Liver (tissue), 3 donors: ENCODE data around the gene MTOR.
A peak's percentile ranks its signal among the peaks of the same experiment; 100 is the strongest.

Experiments
- EGR1 ChIP-seq, 2 donors: IDR thresholded peaks; 2 replicates each; pipeline ENCODE4 v1.6.1; 2016 to 2018; ENCODE audit warnings: antibody characterized with exemption in 2 of 2, low read depth in 2 of 2
- FOXA1 ChIP-seq: IDR thresholded peaks from 2 replicates; pipeline ENCODE4 v1.6.1; 2016; ENCODE audit warnings: antibody characterized with exemption
- GABPA ChIP-seq, 2 donors: IDR thresholded peaks in 1 of 2; conservative IDR thresholded peaks in 1 of 2; 2 replicates each; pipeline ENCODE4 v1.6.1; 2016; ENCODE audit warnings: antibody characterized with exemption in 2 of 2, mild to moderate bottlenecking in 1 of 2, moderate library complexity in 1 of 2
- HNF4A ChIP-seq, 2 donors: conservative IDR thresholded peaks; 2 replicates each; pipeline ENCODE4 v1.6.1; 2016; ENCODE audit warnings: antibody characterized with exemption in 2 of 2, mild to moderate bottlenecking in 2 of 2
- RAD21 ChIP-seq, 2 donors: IDR thresholded peaks; 2 replicates each; pipeline ENCODE4 v1.6.1; 2016; ENCODE audit warnings: antibody characterized with exemption in 2 of 2, mild to moderate bottlenecking in 2 of 2
- RXRA ChIP-seq, 2 donors: IDR thresholded peaks; 2 replicates each; pipeline ENCODE4 v1.6.1; 2017 to 2018; ENCODE audit warnings: antibody characterized with exemption in 2 of 2, mild to moderate bottlenecking in 1 of 2
- SP1 ChIP-seq: IDR thresholded peaks from 2 replicates; pipeline ENCODE4 v1.6.1; 2018; ENCODE audit warnings: antibody characterized with exemption, mild to moderate bottlenecking
- TAF1 ChIP-seq: conservative IDR thresholded peaks from 2 replicates; pipeline ENCODE4 v1.6.1; 2016; ENCODE audit warnings: antibody characterized with exemption, mild to moderate bottlenecking
- YY1 ChIP-seq: IDR thresholded peaks from 2 replicates; pipeline ENCODE4 v1.6.1; 2016; ENCODE audit warnings: antibody characterized with exemption, mild to moderate bottlenecking
- TF ChIP-seq, protein P1 (sequence below): IDR thresholded peaks from 2 replicates; pipeline ENCODE4 v1.6.1; 2016; ENCODE audit warnings: antibody characterized with exemption
- TF ChIP-seq, protein P2 (sequence below): fragments of 150-350 bp; IDR thresholded peaks from 2 replicates; pipeline ENCODE4 v1.5.1; 2017; ENCODE audit warnings: improper control_type of control experiment, low read depth, low read length; ENCODE audit not compliant: missing input control
- TF ChIP-seq, protein P3 (sequence below): IDR thresholded peaks from 2 replicates; pipeline ENCODE4 v1.6.1; 2016; ENCODE audit warnings: antibody characterized with exemption, mild to moderate bottlenecking
- TF ChIP-seq, protein P4 (sequence below): IDR thresholded peaks from 2 replicates; pipeline ENCODE4 v1.6.1; 2016; ENCODE audit warnings: antibody characterized with exemption
- donor health status: healthy.
- donor health status: healthy.

DNA sequence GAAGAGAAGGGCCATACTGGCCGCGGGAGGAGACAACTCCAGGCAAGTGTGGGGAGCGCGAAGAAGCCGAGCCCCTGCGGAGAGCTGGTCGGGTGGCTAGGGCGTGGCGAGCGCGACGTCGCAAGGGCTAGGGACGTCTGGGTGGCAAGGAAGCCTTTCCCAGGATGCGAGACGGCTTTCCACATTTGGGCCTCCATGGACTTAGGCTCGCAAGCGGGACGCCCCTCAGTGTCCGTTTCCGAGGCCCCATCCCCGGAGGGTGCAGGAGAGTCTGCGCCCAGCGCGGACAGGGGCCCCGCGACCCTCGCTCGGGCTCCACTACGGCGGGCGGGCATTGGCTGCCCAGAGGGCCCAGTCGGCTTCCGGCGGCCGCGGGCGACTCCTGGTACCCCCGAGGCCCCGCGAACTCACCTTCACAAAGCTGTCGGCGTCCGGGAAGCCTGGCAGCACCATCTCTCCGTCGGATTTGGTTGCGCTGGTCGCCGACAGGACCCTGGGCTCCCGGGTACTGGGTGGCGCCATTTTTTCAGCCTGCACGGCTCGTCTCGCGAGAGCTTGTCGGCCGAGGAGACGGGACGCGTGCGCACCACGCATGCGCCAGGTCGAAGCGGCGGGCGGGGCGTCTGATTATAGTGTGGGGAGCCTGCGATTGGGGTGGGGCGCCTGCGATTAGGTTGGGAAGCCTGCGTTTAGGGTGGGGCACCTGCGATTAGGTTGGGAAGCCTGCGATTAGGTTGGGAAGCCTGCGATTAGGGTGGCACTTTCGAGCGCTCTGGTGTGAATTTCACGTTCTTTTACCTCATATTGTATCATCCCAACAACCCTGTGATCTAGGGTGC is 162.8 kb downstream of the MTOR start, which contains the start of gene EXOSC10:
- TF ChIP-seq, protein P1, sequence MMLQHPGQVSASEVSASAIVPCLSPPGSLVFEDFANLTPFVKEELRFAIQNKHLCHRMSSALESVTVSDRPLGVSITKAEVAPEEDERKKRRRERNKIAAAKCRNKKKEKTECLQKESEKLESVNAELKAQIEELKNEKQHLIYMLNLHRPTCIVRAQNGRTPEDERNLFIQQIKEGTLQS: no peak
- TF ChIP-seq, protein P2, sequence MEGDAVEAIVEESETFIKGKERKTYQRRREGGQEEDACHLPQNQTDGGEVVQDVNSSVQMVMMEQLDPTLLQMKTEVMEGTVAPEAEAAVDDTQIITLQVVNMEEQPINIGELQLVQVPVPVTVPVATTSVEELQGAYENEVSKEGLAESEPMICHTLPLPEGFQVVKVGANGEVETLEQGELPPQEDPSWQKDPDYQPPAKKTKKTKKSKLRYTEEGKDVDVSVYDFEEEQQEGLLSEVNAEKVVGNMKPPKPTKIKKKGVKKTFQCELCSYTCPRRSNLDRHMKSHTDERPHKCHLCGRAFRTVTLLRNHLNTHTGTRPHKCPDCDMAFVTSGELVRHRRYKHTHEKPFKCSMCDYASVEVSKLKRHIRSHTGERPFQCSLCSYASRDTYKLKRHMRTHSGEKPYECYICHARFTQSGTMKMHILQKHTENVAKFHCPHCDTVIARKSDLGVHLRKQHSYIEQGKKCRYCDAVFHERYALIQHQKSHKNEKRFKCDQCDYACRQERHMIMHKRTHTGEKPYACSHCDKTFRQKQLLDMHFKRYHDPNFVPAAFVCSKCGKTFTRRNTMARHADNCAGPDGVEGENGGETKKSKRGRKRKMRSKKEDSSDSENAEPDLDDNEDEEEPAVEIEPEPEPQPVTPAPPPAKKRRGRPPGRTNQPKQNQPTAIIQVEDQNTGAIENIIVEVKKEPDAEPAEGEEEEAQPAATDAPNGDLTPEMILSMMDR: no peak
- TF ChIP-seq TAF1: no peak
- peak; percentile 98 for TF ChIP-seq YY1
- no peak for TF ChIP-seq RXRA (IDR thresholded peaks at IDR 0.05)
- TF ChIP-seq, protein P3, sequence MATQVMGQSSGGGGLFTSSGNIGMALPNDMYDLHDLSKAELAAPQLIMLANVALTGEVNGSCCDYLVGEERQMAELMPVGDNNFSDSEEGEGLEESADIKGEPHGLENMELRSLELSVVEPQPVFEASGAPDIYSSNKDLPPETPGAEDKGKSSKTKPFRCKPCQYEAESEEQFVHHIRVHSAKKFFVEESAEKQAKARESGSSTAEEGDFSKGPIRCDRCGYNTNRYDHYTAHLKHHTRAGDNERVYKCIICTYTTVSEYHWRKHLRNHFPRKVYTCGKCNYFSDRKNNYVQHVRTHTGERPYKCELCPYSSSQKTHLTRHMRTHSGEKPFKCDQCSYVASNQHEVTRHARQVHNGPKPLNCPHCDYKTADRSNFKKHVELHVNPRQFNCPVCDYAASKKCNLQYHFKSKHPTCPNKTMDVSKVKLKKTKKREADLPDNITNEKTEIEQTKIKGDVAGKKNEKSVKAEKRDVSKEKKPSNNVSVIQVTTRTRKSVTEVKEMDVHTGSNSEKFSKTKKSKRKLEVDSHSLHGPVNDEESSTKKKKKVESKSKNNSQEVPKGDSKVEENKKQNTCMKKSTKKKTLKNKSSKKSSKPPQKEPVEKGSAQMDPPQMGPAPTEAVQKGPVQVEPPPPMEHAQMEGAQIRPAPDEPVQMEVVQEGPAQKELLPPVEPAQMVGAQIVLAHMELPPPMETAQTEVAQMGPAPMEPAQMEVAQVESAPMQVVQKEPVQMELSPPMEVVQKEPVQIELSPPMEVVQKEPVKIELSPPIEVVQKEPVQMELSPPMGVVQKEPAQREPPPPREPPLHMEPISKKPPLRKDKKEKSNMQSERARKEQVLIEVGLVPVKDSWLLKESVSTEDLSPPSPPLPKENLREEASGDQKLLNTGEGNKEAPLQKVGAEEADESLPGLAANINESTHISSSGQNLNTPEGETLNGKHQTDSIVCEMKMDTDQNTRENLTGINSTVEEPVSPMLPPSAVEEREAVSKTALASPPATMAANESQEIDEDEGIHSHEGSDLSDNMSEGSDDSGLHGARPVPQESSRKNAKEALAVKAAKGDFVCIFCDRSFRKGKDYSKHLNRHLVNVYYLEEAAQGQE: no peak
- no peak for TF ChIP-seq EGR1 (IDR thresholded peaks at IDR 0.05; ENCODE audit: low read depth in 2 of 2)
- TF ChIP-seq SP1: no peak
- TF ChIP-seq, protein P4, sequence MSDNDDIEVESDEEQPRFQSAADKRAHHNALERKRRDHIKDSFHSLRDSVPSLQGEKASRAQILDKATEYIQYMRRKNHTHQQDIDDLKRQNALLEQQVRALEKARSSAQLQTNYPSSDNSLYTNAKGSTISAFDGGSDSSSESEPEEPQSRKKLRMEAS: no peak
- TF ChIP-seq HNF4A (conservative IDR thresholded peaks at IDR 0.05): no peak
- TF ChIP-seq FOXA1: no peak
- no peak for TF ChIP-seq GABPA (IDR thresholded peaks at IDR 0.05 in 1 of 2, conservative IDR thresholded peaks at IDR 0.05 in 1 of 2)
- TF ChIP-seq RAD21 (IDR thresholded peaks at IDR 0.05): no peak
